ENCODE measurements around the gene TMPRSS3. TPM values are rescaled to one million over a fixed set of nuclear protein-coding genes. Genes with fewer than 3 reads are reported as not detected.

Gene TMPRSS3
- polyA plus RNA-seq, 1 of the 3 experiments (the other 2 are of a cell fraction), result not detected

DNA sequence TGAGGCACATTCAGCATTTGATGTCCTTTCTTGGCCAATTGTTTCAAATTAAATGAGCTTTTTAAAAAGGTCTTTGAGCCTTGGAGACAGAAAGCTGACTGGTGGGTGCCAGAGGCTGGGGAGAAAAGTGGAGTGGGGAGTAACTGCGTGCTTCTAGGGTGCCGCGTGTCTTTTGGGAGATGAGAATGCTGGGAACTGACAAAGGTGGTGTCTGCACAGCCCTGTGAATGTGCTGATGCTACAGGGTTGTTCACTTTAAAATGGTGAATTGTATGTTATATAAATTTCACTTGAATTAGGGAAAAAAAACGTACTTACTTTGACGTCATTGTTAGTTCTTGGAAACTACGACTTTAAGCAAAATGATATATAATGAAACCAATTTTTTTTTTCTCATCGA lies 21.4 kb downstream of the TMPRSS3 start:
- Histone ChIP-seq H3K9me2 (no peaks in the 10 kb centered on the region), H3K4me3 (ENCODE audit: low read depth in 2 of 2, low read length in 1 of 2) (no peak overlapping the region), H3F3A (replicated peaks; ENCODE audit: insufficient read depth) (no peaks in the 10 kb centered on the region), H3K27me3 (ENCODE audit: insufficient read depth) (no peaks in the 10 kb centered on the region), H3K36me3 (replicated peaks in 1 of 2; ENCODE audit: control insufficient read depth in 1 of 2, insufficient read depth in 2 of 2, low read length in 1 of 2) (no peaks in the 10 kb centered on the region), H3K27ac (ENCODE audit: low read depth in 2 of 2, low read length in 1 of 2) (no peak overlapping the region), H3K79me2 (ENCODE audit: insufficient read depth) (no peaks in the 10 kb centered on the region), H3K9ac (no peak overlapping the region), H3K4me1 (ENCODE audit: control insufficient read depth in 1 of 2, insufficient read depth in 2 of 2, low read depth in 1 of 2, low read length in 1 of 2) (no peaks in the 10 kb centered on the region), H2AFZ (ENCODE audit: low read depth) (no peak overlapping the region), H4K20me1 (ENCODE audit: insufficient read depth) (no peaks in the 10 kb centered on the region), H3K4me2 (no peak overlapping the region), H3K9me3 (no peaks in the 10 kb centered on the region)
- no peak for DNase-seq
- ChIA-PET POLR2A (no interaction called here), CTCF (interaction anchor here (1.5 kb wide), 1 partner anchor 65 kb away, joined by 4 read pairs; no protein-coding TSS in a partner anchor)
- TF ChIP-seq FOSL2 (IDR thresholded peaks at IDR 0.05; ENCODE audit: borderline replicate concordance, low read depth), result no peak
- TF ChIP-seq NRF1 (IDR thresholded peaks at IDR 0.05; ENCODE audit: low read depth, low read length), result no peak
- no peak for TF ChIP-seq TAF1 (IDR thresholded peaks at IDR 0.05; ENCODE audit: borderline replicate concordance, low read depth, low read length)
- TF ChIP-seq CHD2 (IDR thresholded peaks at IDR 0.05; ENCODE audit: low read length, partially characterized antibody), result no peak
- no peak for TF ChIP-seq SIN3A (IDR thresholded peaks at IDR 0.05; ENCODE audit: borderline replicate concordance, low read depth, low read length)
- TF ChIP-seq, protein P1, sequence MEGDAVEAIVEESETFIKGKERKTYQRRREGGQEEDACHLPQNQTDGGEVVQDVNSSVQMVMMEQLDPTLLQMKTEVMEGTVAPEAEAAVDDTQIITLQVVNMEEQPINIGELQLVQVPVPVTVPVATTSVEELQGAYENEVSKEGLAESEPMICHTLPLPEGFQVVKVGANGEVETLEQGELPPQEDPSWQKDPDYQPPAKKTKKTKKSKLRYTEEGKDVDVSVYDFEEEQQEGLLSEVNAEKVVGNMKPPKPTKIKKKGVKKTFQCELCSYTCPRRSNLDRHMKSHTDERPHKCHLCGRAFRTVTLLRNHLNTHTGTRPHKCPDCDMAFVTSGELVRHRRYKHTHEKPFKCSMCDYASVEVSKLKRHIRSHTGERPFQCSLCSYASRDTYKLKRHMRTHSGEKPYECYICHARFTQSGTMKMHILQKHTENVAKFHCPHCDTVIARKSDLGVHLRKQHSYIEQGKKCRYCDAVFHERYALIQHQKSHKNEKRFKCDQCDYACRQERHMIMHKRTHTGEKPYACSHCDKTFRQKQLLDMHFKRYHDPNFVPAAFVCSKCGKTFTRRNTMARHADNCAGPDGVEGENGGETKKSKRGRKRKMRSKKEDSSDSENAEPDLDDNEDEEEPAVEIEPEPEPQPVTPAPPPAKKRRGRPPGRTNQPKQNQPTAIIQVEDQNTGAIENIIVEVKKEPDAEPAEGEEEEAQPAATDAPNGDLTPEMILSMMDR (IDR thresholded peaks at IDR 0.05), result no peak
- no peak for TF ChIP-seq GATA2 (CRISPR knock-in tag; IDR thresholded peaks at IDR 0.05)
- TF ChIP-seq, protein P2, sequence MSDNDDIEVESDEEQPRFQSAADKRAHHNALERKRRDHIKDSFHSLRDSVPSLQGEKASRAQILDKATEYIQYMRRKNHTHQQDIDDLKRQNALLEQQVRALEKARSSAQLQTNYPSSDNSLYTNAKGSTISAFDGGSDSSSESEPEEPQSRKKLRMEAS (IDR thresholded peaks at IDR 0.05; ENCODE audit: low read depth), result no peak
- no peak for TF ChIP-seq FOXM1 (IDR thresholded peaks at IDR 0.05; ENCODE audit: low read depth)
- TF ChIP-seq, protein P3, sequence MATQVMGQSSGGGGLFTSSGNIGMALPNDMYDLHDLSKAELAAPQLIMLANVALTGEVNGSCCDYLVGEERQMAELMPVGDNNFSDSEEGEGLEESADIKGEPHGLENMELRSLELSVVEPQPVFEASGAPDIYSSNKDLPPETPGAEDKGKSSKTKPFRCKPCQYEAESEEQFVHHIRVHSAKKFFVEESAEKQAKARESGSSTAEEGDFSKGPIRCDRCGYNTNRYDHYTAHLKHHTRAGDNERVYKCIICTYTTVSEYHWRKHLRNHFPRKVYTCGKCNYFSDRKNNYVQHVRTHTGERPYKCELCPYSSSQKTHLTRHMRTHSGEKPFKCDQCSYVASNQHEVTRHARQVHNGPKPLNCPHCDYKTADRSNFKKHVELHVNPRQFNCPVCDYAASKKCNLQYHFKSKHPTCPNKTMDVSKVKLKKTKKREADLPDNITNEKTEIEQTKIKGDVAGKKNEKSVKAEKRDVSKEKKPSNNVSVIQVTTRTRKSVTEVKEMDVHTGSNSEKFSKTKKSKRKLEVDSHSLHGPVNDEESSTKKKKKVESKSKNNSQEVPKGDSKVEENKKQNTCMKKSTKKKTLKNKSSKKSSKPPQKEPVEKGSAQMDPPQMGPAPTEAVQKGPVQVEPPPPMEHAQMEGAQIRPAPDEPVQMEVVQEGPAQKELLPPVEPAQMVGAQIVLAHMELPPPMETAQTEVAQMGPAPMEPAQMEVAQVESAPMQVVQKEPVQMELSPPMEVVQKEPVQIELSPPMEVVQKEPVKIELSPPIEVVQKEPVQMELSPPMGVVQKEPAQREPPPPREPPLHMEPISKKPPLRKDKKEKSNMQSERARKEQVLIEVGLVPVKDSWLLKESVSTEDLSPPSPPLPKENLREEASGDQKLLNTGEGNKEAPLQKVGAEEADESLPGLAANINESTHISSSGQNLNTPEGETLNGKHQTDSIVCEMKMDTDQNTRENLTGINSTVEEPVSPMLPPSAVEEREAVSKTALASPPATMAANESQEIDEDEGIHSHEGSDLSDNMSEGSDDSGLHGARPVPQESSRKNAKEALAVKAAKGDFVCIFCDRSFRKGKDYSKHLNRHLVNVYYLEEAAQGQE (IDR thresholded peaks at IDR 0.05; ENCODE audit: low read depth, low read length), result no peak
- no peak for TF ChIP-seq MEF2A (IDR thresholded peaks at IDR 0.05; ENCODE audit: borderline replicate concordance, low read depth)
- no peak for TF ChIP-seq SMC3 (IDR thresholded peaks at IDR 0.05; ENCODE audit: low read depth, low read length)
- no peak for TF ChIP-seq POLR2AphosphoS5 (IDR thresholded peaks at IDR 0.05; ENCODE audit: low read depth, low read length)
- 60% methylated on average over 7 of the region's 7 CpGs for WGBS (ENCODE audit: low lambda C conversion rate)
